Thyroid gland (tissue), 4 donors: ENCODE measurements around the gene OXTR.

Experiments
- POLR2A ChIP-seq, 2 donors: fragments of 450-650 bp; IDR thresholded peaks; one replicate each; pipeline ENCODE4 v1.6.1; 2017; ENCODE audit warnings: antibody characterized with exemption in 2 of 2, mild to moderate bottlenecking in 2 of 2, moderate library complexity in 1 of 2
- TF ChIP-seq, protein P1 (sequence below), 6 experiments: fragments of 200-600 bp in 3 of 6; fragments of 450-650 bp in 3 of 6; sonication (generic) in 3 of 6; IDR thresholded peaks; one replicate each; pipeline ENCODE4 v1.5.1; 2016 to 2019; ENCODE audit warnings: antibody characterized with exemption in 6 of 6, mild to moderate bottlenecking in 2 of 6, inconsistent platforms in 1 of 6, moderate library complexity in 1 of 6

DNA sequence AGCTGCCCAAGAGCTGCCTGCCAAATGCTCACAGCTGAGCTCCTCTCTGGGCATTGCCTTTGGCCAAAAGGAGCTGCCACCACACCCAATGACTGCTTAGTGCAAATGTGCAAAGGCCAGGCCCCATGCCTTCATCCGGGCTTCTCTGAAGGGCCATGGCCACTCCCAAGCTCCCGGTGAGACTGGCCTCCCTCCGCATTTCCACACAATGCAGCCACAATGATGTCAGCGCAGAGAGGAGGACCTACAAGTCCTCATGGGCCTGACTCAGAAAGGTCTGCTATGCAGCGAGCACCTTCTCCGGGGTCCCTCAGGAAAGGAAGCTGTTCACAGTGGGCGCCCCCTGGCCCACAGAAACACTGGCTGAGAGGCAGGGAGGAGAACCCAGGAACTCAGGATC is 12.7 kb downstream of the OXTR start:
- TF ChIP-seq, protein P1, sequence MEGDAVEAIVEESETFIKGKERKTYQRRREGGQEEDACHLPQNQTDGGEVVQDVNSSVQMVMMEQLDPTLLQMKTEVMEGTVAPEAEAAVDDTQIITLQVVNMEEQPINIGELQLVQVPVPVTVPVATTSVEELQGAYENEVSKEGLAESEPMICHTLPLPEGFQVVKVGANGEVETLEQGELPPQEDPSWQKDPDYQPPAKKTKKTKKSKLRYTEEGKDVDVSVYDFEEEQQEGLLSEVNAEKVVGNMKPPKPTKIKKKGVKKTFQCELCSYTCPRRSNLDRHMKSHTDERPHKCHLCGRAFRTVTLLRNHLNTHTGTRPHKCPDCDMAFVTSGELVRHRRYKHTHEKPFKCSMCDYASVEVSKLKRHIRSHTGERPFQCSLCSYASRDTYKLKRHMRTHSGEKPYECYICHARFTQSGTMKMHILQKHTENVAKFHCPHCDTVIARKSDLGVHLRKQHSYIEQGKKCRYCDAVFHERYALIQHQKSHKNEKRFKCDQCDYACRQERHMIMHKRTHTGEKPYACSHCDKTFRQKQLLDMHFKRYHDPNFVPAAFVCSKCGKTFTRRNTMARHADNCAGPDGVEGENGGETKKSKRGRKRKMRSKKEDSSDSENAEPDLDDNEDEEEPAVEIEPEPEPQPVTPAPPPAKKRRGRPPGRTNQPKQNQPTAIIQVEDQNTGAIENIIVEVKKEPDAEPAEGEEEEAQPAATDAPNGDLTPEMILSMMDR (IDR thresholded peaks at IDR 0.05), result no peak
- TF ChIP-seq POLR2A (IDR thresholded peaks at IDR 0.05), result no peak
